Liver (tissue), 3 donors: ENCODE data around the gene MIEF1.

Experiments
- ATF3 ChIP-seq: IDR thresholded peaks from 2 replicates; pipeline ENCODE4 v1.6.1; 2016; ENCODE audit warnings: antibody characterized with exemption
- CTCF ChIP-seq: fragments of 150-350 bp; IDR thresholded peaks from 2 replicates; pipeline ENCODE4 v1.5.1; 2017; ENCODE audit warnings: improper control_type of control experiment, low read depth, low read length; ENCODE audit not compliant: missing input control
- EGR1 ChIP-seq, 2 donors: IDR thresholded peaks; 2 replicates each; pipeline ENCODE4 v1.6.1; 2016 to 2018; ENCODE audit warnings: antibody characterized with exemption in 2 of 2, low read depth in 2 of 2
- FOXA1 ChIP-seq: IDR thresholded peaks from 2 replicates; pipeline ENCODE4 v1.6.1; 2016; ENCODE audit warnings: antibody characterized with exemption
- JUND ChIP-seq, 2 donors: IDR thresholded peaks; 2 replicates each; pipeline ENCODE4 v1.6.1; 2016; ENCODE audit warnings: antibody characterized with exemption in 2 of 2
- MAX ChIP-seq: IDR thresholded peaks from 2 replicates; pipeline ENCODE4 v1.6.1; 2016; ENCODE audit warnings: antibody characterized with exemption
- NR2F2 ChIP-seq: IDR thresholded peaks from 2 replicates; pipeline ENCODE4 v1.6.1; 2016; ENCODE audit warnings: antibody characterized with exemption
- RAD21 ChIP-seq, 2 donors: IDR thresholded peaks; 2 replicates each; pipeline ENCODE4 v1.6.1; 2016; ENCODE audit warnings: antibody characterized with exemption in 2 of 2, mild to moderate bottlenecking in 2 of 2
- RXRA ChIP-seq, 2 donors: IDR thresholded peaks; 2 replicates each; pipeline ENCODE4 v1.6.1; 2017 to 2018; ENCODE audit warnings: antibody characterized with exemption in 2 of 2, mild to moderate bottlenecking in 1 of 2
- SP1 ChIP-seq: IDR thresholded peaks from 2 replicates; pipeline ENCODE4 v1.6.1; 2018; ENCODE audit warnings: antibody characterized with exemption, mild to moderate bottlenecking
- YY1 ChIP-seq: IDR thresholded peaks from 2 replicates; pipeline ENCODE4 v1.6.1; 2016; ENCODE audit warnings: antibody characterized with exemption, mild to moderate bottlenecking
- ZBTB33 ChIP-seq: IDR thresholded peaks from 2 replicates; pipeline ENCODE4 v1.6.1; 2016; ENCODE audit warnings: antibody characterized with exemption
- TF ChIP-seq, protein P1 (sequence below): IDR thresholded peaks from 2 replicates; pipeline ENCODE4 v1.6.1; 2016; ENCODE audit warnings: antibody characterized with exemption, mild to moderate bottlenecking
- donor health status: healthy.
- donor health status: healthy.

DNA sequence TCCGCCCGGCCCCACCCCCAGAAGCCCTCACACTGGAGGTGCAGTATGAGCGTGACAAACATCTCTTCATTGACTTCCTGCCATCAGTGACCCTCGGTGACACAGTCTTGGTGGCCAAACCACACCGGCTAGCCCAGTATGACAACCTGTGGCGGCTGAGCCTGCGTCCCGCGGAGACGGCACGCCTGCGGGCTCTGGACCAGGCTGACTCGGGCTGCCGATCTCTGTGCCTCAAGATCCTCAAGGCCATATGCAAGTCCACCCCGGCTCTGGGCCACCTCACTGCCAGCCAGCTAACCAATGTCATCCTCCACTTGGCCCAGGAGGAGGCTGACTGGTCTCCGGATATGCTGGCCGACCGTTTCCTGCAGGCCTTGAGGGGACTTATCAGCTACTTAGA lies 11.7 kb downstream of the MIEF1 start:
- TF ChIP-seq, protein P1, sequence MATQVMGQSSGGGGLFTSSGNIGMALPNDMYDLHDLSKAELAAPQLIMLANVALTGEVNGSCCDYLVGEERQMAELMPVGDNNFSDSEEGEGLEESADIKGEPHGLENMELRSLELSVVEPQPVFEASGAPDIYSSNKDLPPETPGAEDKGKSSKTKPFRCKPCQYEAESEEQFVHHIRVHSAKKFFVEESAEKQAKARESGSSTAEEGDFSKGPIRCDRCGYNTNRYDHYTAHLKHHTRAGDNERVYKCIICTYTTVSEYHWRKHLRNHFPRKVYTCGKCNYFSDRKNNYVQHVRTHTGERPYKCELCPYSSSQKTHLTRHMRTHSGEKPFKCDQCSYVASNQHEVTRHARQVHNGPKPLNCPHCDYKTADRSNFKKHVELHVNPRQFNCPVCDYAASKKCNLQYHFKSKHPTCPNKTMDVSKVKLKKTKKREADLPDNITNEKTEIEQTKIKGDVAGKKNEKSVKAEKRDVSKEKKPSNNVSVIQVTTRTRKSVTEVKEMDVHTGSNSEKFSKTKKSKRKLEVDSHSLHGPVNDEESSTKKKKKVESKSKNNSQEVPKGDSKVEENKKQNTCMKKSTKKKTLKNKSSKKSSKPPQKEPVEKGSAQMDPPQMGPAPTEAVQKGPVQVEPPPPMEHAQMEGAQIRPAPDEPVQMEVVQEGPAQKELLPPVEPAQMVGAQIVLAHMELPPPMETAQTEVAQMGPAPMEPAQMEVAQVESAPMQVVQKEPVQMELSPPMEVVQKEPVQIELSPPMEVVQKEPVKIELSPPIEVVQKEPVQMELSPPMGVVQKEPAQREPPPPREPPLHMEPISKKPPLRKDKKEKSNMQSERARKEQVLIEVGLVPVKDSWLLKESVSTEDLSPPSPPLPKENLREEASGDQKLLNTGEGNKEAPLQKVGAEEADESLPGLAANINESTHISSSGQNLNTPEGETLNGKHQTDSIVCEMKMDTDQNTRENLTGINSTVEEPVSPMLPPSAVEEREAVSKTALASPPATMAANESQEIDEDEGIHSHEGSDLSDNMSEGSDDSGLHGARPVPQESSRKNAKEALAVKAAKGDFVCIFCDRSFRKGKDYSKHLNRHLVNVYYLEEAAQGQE = no peak
- no peak for TF ChIP-seq CTCF
- TF ChIP-seq MAX = no peak
- no peak for TF ChIP-seq YY1
- no peak for TF ChIP-seq RAD21 (IDR thresholded peaks at IDR 0.05)
- TF ChIP-seq JUND (IDR thresholded peaks at IDR 0.05) = no peak
- TF ChIP-seq NR2F2 = no peak
- TF ChIP-seq ZBTB33 = no peak
- TF ChIP-seq RXRA (IDR thresholded peaks at IDR 0.05) = no peak
- no peak for TF ChIP-seq ATF3
- TF ChIP-seq SP1 = no peak
- TF ChIP-seq FOXA1 = no peak
- no peak for TF ChIP-seq EGR1 (IDR thresholded peaks at IDR 0.05; ENCODE audit: low read depth in 2 of 2)
